Myometrial cell (primary cell): ENCODE data around the gene TACSTD2. TPM values are rescaled to one million over a fixed set of nuclear protein-coding genes. Genes with fewer than 3 reads are reported as not detected.

Experiments
- total RNA-seq: library from RNA; depleted of rRNA; stranded (reverse); fragments of >200 nt; gene quantifications from 2 replicates; pipeline ENCODE4 v1.2.3, GENCODE V29; 2015

TACSTD2 gene, protein sequence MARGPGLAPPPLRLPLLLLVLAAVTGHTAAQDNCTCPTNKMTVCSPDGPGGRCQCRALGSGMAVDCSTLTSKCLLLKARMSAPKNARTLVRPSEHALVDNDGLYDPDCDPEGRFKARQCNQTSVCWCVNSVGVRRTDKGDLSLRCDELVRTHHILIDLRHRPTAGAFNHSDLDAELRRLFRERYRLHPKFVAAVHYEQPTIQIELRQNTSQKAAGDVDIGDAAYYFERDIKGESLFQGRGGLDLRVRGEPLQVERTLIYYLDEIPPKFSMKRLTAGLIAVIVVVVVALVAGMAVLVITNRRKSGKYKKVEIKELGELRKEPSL
- under 0.01 TPM in 1 of 2 replicates, not detected in the other for total RNA-seq

GRCh38 chr1:58576727-58577653 is at the start of gene TACSTD2:
Gene TACSTD2, minus strand, starts transcription at chr1:58577252. Its CDS starts 96 bp downstream, at chr1:58577156.

DNA sequence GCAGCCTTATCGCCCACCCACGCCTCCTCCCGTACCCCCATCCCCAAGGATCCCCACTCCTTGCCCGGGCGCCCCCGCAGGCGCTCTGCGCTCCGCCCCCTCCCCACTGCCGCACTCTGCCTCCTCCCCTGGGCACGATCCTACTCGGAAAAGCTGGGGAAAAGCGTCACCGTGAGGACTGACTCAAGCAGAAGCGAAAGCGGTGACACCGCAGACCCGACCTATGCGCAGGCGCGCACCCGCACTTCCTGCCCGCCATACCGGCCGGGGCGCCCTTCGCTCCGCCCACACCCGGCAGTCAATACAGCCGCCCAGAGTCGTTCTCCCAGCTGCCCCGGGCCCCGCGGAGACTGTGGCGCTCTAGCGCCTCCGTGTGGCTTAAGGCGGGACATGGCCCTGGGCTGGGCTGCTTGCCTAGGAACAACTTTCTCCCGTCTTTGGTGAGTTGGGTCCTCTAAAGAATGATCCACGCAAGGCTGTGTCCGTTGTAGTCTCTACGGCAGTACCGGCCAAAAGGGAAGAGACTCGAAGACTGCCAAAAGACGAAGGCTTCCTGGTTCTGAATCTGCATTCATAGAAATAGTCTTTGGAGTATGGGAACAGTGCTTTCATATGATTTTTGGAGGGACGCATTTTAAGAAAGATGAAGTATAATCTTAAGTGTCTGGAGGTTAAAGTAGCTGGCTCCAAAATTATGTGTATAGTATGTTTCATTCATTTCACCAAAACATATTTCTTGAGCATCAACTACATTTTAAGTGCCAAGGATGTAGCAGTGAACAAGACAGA is 30.3 kb downstream of the TACSTD2 start, which contains the start of gene OMA1:
Gene OMA1 (minus strand): TSS at position 207 of the 789 bp plus-strand sequence. CDS start 7,432 bp downstream, outside the sequence.

Other genes starting within 250 kb of the TACSTD2 start
- gene OMA1, start 30.5 kb downstream of the TACSTD2 start, total RNA-seq = 20.9 and 29.1 TPM in 2 replicates
- 3.2 and 3.7 TPM in 2 replicates for gene MYSM1, start 122.8 kb upstream of the TACSTD2 start, total RNA-seq
- gene JUN, start 206.8 kb upstream of the TACSTD2 start, total RNA-seq = 36.0 and 39.3 TPM in 2 replicates